Effector memory CD8-positive, alpha-beta T cell (primary cell): ENCODE measurements around the gene MTMR12.

Source experiments
- ATAC-seq: fragments of 150-1000 bp; cut with Tn5 transposase; replicated peaks from 2 replicates; pipeline ENCODE4 v1.10.0; 2021; ENCODE audit warnings: mild to moderate bottlenecking, moderate library complexity
- DNase-seq, 3 experiments: peaks; one replicate each; pipeline ENCODE4 v3.0.0; 2021
- H3K27ac Mint-ChIP-seq, 2 donors: one replicate each; pipeline ENCODE4 v1.8.0; 2022; ENCODE audit warnings: mild to moderate bottlenecking in 2 of 2, mixed read lengths in 2 of 2, moderate library complexity in 2 of 2
- H3K27me3 Mint-ChIP-seq, 2 donors: one replicate each; pipeline ENCODE4 v1.8.0; 2022; ENCODE audit warnings: mixed read lengths in 2 of 2
- H3K36me3 Mint-ChIP-seq: one replicate; pipeline ENCODE4 v1.8.0; 2022; ENCODE audit warnings: mild to moderate bottlenecking, moderate library complexity, mixed read lengths; ENCODE audit not compliant: insufficient read depth
- H3K4me1 Mint-ChIP-seq, 2 donors: one replicate each; pipeline ENCODE4 v1.8.0; 2022; ENCODE audit warnings: low read depth in 2 of 2, mixed read lengths in 2 of 2
- H3K4me3 Mint-ChIP-seq, 2 donors: one replicate each; pipeline ENCODE4 v1.8.0; 2022; ENCODE audit warnings: mild to moderate bottlenecking in 2 of 2, mixed read lengths in 2 of 2, moderate library complexity in 2 of 2
- H3K9me3 Mint-ChIP-seq, 2 donors: one replicate each; pipeline ENCODE4 v1.8.0; 2022; ENCODE audit warnings: mixed read lengths in 2 of 2

MTMR12 gene

GRCh38 chr5:32273821-32274220, 38.9 kb downstream of the MTMR12 start:
- Mint-ChIP-seq H3K36me3 (peaks cover 50% of the 10 kb centered on the region), H3K4me3 (no peak overlapping the region), H3K9me3 (no peaks in the 10 kb centered on the region)

DNA sequence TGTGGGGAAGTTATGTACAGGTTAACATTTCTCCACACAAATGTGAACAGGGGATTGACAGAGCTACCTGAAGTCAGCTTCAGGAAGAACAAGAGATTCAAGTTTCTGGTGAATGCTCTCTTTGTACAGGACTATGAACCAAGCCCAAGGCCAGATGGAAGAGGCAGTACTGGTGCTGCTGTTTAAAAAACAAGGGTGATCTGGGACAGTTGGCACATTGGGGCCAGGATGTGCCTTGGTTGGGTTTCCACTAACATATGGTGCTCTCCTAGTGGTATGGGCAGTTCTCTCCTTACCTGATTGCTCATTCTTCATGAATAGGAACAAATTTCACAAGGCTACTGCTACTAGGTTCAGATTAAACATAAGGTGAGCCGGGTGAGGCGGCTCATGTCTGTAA, 40.0 kb downstream of the MTMR12 start:
- peaks cover 9 to 15% of the 10 kb centered on the region in 2 donors for H3K4me1 Mint-ChIP-seq
- DNase-seq: no peak
- H3K27me3 Mint-ChIP-seq: no peaks in the 10 kb centered on the region
- no peak overlapping the region for H3K4me3 Mint-ChIP-seq
- no peaks in the 10 kb centered on the region for H3K9me3 Mint-ChIP-seq
- H3K27ac Mint-ChIP-seq: peak overlapping the region; percentile 23 to 72
- no peak for ATAC-seq
- peaks cover 57% of the 10 kb centered on the region for H3K36me3 Mint-ChIP-seq

More at GRCh38 chr5:32273821-32274220, 38.9 kb downstream of the MTMR12 start:
- no peak for ATAC-seq
- H3K27me3 Mint-ChIP-seq: no peaks in the 10 kb centered on the region
- H3K4me1 Mint-ChIP-seq: peaks cover 17 to 25% of the 10 kb centered on the region in 2 donors
- no peak for DNase-seq
- H3K27ac Mint-ChIP-seq: peak overlapping the region in 1 of 2 donors; percentile 74

GRCh38 chr5:32270946-32271345, 41.8 kb downstream of the MTMR12 start:
- Mint-ChIP-seq H3K9me3 (no peaks in the 10 kb centered on the region), H3K27me3 (no peaks in the 10 kb centered on the region), H3K27ac (no peak overlapping the region), H3K4me3 (no peak overlapping the region), H3K36me3 (peaks cover 75% of the 10 kb centered on the region), H3K4me1 (peaks cover 0 to 2% of the 10 kb centered on the region in 2 donors)
- ATAC-seq (no peak), DNase-seq (no peak)

- no peak for DNase-seq
- no peaks in the 10 kb centered on the region for H3K9me3 Mint-ChIP-seq
- H3K27me3 Mint-ChIP-seq: no peaks in the 10 kb centered on the region
- peaks cover 0 to 2% of the 10 kb centered on the region in 2 donors for H3K4me1 Mint-ChIP-seq
- no peak overlapping the region for H3K4me3 Mint-ChIP-seq
- peaks cover 71% of the 10 kb centered on the region for H3K36me3 Mint-ChIP-seq
- no peak overlapping the region for H3K27ac Mint-ChIP-seq
- no peak for ATAC-seq
Observed at GRCh38 chr5:32270178-32270577, 42.6 kb downstream of the MTMR12 start.

DNA sequence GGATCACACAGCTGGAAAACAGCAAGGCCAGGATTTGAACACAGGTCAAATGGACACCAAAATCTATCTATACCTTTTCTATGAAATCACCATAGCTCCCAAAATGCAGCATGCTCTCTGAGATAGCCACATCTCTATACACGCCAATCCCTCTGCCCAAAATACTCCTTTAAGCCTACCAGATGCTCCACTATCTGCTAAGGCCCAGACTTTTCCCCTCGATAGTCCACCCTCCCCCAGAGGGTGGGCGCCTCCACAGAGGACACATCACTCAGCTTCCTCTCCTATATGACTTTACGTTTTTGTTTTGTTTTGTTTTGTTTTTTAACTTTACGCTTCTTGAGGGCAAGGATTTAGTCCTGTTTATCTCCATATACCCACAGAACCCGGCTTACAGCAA, 46.8 kb downstream of the MTMR12 start:
- no peak for ATAC-seq
- peak overlapping the region; percentile 11 to 29 for H3K27ac Mint-ChIP-seq

DNA sequence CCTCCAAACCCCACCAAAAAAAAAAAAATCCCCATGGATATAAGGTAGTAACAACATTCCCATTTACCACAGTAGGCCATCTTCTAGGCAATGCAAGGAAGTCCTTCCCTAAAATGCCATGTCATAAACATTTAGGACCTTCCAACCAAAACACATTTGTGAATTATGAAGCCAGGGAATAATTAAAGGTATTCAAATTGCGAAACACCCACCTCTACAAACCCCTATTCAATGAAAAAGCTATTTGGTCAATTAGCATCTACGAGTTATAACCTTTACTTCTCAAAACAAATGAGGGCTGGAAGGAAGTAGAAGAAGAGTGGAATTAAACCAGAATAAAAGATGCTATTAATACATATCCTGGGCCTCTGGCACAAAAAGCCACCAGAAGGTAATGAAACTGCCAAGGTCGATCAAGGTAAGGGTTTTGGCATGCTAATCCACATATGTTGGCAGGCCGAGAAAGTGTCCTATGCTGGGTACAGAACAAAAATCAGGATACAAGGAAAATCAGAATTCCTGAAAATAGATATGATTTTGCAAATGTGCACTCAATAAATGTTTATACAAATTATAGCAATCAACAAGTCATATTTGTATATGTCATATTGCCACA, 47.7 kb downstream of the MTMR12 start:
- Mint-ChIP-seq H3K27me3 (no peaks in the 10 kb centered on the region), H3K36me3 (peaks cover 76% of the 10 kb centered on the region), H3K4me1 (peaks cover 5 to 7% of the 10 kb centered on the region in 2 donors), H3K4me3 (no peak overlapping the region), H3K9me3 (no peaks in the 10 kb centered on the region), H3K27ac (no peak overlapping the region)
- DNase-seq (no peak), ATAC-seq (no peak)

More for the DNA sequence above, 46.8 kb downstream of the MTMR12 start:
- H3K9me3 Mint-ChIP-seq: no peaks in the 10 kb centered on the region
- H3K4me3 Mint-ChIP-seq: no peak overlapping the region
- peaks cover 80% of the 10 kb centered on the region for H3K36me3 Mint-ChIP-seq
- no peak for DNase-seq
- H3K4me1 Mint-ChIP-seq: peaks cover 5 to 7% of the 10 kb centered on the region in 2 donors
- no peaks in the 10 kb centered on the region for H3K27me3 Mint-ChIP-seq

DNA sequence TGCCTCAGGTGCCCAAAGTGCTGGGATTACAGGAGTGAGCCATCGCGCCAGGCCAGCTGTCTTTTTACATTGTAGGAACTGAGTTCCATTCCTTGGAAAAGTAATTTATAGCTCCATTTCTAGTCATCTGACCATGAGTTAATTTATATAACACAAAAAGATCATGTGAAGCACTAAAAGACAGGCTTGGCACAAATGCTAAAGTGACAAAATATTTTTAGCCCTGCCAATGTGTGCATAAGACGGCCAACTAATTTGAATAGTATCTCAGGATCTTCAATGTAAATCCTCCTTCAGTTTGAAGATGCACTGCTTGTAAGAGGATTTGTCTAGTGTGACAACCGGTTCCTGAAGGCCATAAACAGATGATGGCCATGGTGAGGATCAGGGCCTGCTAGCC, 49.1 kb downstream of the MTMR12 start:
- DNase-seq: no peak
- Mint-ChIP-seq H3K9me3 (no peaks in the 10 kb centered on the region), H3K27ac (no peak overlapping the region), H3K36me3 (peaks cover 80% of the 10 kb centered on the region), H3K27me3 (no peaks in the 10 kb centered on the region), H3K4me3 (no peak overlapping the region), H3K4me1 (peaks cover 5 to 7% of the 10 kb centered on the region in 2 donors)
- no peak for ATAC-seq

- no peak overlapping the region for H3K4me3 Mint-ChIP-seq
- DNase-seq (no peak), ATAC-seq (no peak)
- H3K9me3 Mint-ChIP-seq: no peaks in the 10 kb centered on the region
- peak overlapping the region; percentile 83 to 89 for H3K27ac Mint-ChIP-seq
- H3K36me3 Mint-ChIP-seq: peaks cover 71% of the 10 kb centered on the region
- peaks cover 5 to 11% of the 10 kb centered on the region in 2 donors for H3K4me1 Mint-ChIP-seq
- no peaks in the 10 kb centered on the region for H3K27me3 Mint-ChIP-seq
Observed at GRCh38 chr5:32261198-32261597, 51.5 kb downstream of the MTMR12 start.

DNA sequence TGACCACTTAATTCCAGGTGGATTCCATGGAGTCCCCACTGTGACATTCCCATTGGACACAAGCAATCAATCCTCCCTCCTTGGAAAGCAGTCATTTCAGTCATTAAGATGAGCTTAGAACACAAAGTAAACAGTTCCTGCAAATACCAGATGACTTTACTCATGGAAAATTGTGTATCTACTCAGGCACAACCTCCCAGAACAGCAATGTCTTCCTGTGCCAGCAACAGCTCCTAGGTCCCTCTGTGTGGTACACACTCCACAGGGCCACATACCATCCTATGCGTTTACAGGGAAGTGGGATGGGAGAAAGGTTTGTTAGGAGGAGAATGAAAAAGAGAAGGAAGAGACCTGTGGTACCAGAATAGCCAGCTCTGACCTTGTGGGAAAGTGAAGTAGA, 53.7 kb downstream of the MTMR12 start:
- Mint-ChIP-seq H3K27ac (peak overlapping the region; percentile 76 to 84), H3K4me3 (no peak overlapping the region), H3K9me3 (no peaks in the 10 kb centered on the region), H3K4me1 (peaks cover 3 to 12% of the 10 kb centered on the region in 2 donors), H3K27me3 (no peaks in the 10 kb centered on the region), H3K36me3 (peaks cover 78% of the 10 kb centered on the region)
- no peak for DNase-seq
- no peak for ATAC-seq

- peaks cover 79% of the 10 kb centered on the region for H3K36me3 Mint-ChIP-seq
- DNase-seq (no peak), ATAC-seq (no peak)
- no peak overlapping the region for H3K4me3 Mint-ChIP-seq
- no peaks in the 10 kb centered on the region for H3K27me3 Mint-ChIP-seq
- peak overlapping the region; percentile 76 to 84 for H3K27ac Mint-ChIP-seq
- peaks cover 3 to 12% of the 10 kb centered on the region in 2 donors for H3K4me1 Mint-ChIP-seq
- H3K9me3 Mint-ChIP-seq: no peaks in the 10 kb centered on the region
Observed at GRCh38 chr5:32258424-32258823, 54.3 kb downstream of the MTMR12 start.

- DNase-seq (no peak), ATAC-seq (no peak)
- H3K27ac Mint-ChIP-seq: peak overlapping the region in 1 of 2 donors; percentile 54
- no peaks in the 10 kb centered on the region for H3K9me3 Mint-ChIP-seq
- no peaks in the 10 kb centered on the region for H3K27me3 Mint-ChIP-seq
- peaks cover 56% of the 10 kb centered on the region for H3K36me3 Mint-ChIP-seq
- peaks cover 0 to 11% of the 10 kb centered on the region in 2 donors for H3K4me1 Mint-ChIP-seq
- no peak overlapping the region for H3K4me3 Mint-ChIP-seq
Observed at GRCh38 chr5:32255540-32255900, 57.2 kb downstream of the MTMR12 start.

- no peaks in the 10 kb centered on the region for H3K27me3 Mint-ChIP-seq
- H3K36me3 Mint-ChIP-seq: peaks cover 56% of the 10 kb centered on the region
- peak overlapping the region in 1 of 2 donors; percentile 54 for H3K27ac Mint-ChIP-seq
- peaks cover 0 to 11% of the 10 kb centered on the region in 2 donors for H3K4me1 Mint-ChIP-seq
- DNase-seq: no peak
- ATAC-seq: no peak
- no peaks in the 10 kb centered on the region for H3K9me3 Mint-ChIP-seq
- H3K4me3 Mint-ChIP-seq: no peak overlapping the region
Observed at GRCh38 chr5:32254881-32255539, 57.7 kb downstream of the MTMR12 start.

- Mint-ChIP-seq H3K36me3 (peaks cover 54% of the 10 kb centered on the region), H3K27ac (peak overlapping the region in 1 of 2 donors; percentile 46), H3K4me3 (no peak overlapping the region), H3K4me1 (peaks cover 0 to 23% of the 10 kb centered on the region in 2 donors), H3K27me3 (no peaks in the 10 kb centered on the region), H3K9me3 (no peaks in the 10 kb centered on the region)
- DNase-seq: no peak
- ATAC-seq: no peak
Observed at GRCh38 chr5:32251871-32252458, 60.8 kb downstream of the MTMR12 start.

- no peaks in the 10 kb centered on the region for H3K27me3 Mint-ChIP-seq
- H3K27ac Mint-ChIP-seq: peak overlapping the region; percentile 32 to 59
- H3K4me3 Mint-ChIP-seq: no peak overlapping the region
- peaks cover 52% of the 10 kb centered on the region for H3K36me3 Mint-ChIP-seq
- no peak for ATAC-seq
- peaks cover 0 to 18% of the 10 kb centered on the region in 2 donors for H3K4me1 Mint-ChIP-seq
- no peak for DNase-seq
- H3K9me3 Mint-ChIP-seq: no peaks in the 10 kb centered on the region
Observed at GRCh38 chr5:32249668-32250067, 63.1 kb downstream of the MTMR12 start.
